NOMO-1 treated with dmso at 0.1 percent for 144 hours (cell line): ENCODE measurements around the gene GGCX.
"Not testable (repeated sequence)": the region's sequence is repeated elsewhere in the genome, so short reads cannot be mapped to it uniquely, and the experiment has no call there.

Experiments
- DNase-seq: peaks from one replicate; lab custom pipeline; 2025; ENCODE audit not compliant: unreplicated experiment; lab: John Stamatoyannopoulos, UW

GGCX gene

GRCh38 chr2:85561280-85562212 lies at the start of gene GGCX:
Gene GGCX (minus strand): TSS chr2:85561493. CDS start chr2:85561428, 65 bp downstream.
- peak; percentile 95 for DNase-seq

DNA sequence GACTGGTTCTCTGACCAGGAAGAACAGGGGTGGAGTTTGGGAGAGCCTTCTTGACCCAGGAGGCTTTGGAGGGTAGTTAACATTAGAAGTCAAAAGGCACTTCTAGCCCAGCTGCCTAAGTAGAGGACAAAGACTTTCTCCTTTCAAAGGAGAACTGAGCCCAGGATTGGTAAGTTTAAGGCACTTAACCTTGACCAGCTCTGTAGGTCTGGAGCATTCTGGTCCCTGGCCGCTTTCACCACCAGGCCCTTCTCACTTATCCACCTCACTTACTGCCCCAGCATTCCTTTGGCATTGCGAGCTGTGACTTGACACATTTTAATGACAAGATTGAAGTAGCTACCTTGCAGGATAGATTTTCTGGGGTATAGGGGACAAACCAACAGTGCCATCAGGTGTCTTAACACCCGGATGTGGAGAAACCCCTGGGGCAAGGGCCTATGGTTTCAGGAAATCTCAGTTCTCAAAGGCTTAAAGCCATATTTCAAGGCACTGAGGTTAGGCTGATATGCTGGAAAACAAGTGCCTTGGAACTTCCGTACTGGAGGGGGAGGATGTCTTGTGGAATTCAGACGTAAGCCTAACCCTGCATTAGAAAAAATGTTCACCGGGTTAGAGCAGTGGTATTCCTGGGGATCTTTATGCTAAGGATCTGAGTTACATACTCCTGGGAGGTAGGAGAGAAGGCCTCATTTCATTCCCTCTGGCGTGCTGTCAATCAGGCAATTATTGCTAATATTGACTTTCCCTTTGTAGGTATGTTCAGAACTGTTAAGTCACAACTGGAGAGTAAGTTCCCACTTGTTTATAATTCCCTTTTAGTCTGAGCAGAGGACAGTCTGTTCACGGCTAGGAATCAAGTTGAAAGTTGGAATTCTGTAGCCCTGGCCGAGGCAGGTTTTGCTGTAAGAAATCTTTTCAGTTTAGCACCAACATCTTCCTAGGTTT lies 46.2 kb upstream of the GGCX start:
- no peak for DNase-seq

- no peak for DNase-seq
Observed at GRCh38 chr2:85606116-85606455, 44.8 kb upstream of the GGCX start.

GRCh38 chr2:85605406-85606115 lies 44.3 kb upstream of the GGCX start:
- no peak for DNase-seq

GRCh38 chr2:85604568-85605339 lies 43.5 kb upstream of the GGCX start:
- no peak for DNase-seq

DNA sequence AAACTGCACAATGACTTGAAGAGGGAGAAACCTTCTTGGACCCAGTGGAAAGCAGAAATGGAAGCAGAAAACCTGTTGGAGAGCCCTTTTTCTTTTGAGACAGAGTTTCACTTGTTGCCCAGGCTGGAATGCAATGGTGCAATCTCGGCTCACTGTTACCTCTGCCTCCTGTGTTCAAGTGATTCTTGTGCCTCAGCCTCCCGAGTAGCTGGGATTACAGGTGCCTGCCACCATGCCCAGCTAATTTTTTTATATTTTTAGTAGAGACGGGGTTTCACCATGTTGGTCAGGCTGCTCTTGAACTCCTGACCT lies 42.8 kb upstream of the GGCX start:
- not testable (repeated sequence) for DNase-seq

- DNase-seq: peak; percentile 85
Observed at GRCh38 chr2:85602476-85603234, 41.4 kb upstream of the GGCX start, which contains the start of gene TMEM150A. Gene TMEM150A (minus strand): TSS chr2:85602698. CDS start chr2:85601948, 750 bp downstream.

GRCh38 chr2:85601771-85602475 lies 40.6 kb upstream of the GGCX start:
- no peak for DNase-seq

DNA sequence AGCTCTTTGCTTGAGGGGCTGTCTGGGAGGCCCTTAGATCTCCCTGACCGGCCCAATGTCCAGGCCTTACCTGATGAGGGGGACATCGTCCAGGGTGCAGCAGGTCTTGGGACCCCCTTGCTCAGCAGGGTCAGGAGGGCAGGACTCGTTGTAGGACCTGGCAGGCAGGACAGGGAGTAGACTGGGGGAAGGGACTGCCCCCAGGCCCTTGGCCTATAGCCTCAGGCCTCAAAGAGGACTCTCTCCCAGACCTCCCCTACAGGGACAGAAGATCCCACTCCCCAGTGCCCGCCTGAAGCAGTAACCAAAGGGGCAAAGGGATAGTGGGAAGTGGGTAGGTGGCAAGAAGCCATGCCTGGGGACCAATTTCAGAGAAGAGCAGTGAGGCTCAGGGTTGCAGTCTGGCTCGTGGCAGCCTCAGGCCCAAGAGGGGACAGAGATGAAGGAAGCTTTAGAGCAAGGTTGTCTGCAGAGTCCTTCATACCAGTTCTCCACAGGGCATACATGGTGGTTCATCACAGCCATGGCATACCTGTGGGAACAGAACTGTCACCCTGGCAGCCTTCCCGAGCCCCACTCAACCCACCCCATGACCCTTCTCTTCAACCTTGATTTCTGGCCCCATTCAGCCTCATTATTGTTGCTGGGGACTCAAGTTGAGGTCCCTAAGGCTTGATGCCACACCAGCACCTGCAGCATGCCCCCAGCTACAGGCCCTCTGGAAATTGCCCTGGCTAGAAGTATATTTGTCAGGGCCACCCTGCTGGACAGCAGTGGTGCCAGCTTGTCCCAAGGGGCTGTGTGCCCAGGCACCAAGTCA lies 39.9 kb upstream of the GGCX start:
- DNase-seq: no peak

DNA sequence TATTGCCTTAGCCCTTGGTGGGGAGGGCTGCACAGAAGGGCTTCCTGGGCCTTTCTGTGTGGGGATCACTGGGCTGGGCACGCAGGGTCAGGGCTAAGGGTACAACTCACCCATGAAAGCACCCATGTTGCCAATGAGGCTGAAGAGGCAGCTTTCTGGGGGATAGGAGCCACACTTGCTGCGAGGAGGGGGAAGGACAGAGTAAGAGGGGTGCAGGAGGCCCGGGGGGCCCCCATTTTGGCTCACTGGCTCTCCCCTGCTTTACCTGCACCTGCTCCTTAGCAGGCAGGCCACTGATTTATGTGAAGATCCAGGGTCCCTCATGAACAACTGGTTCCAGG lies 38.9 kb upstream of the GGCX start:
- DNase-seq: no peak

GRCh38 chr2:85599468-85600234 lies 38.4 kb upstream of the GGCX start:
- DNase-seq: no peak

DNA sequence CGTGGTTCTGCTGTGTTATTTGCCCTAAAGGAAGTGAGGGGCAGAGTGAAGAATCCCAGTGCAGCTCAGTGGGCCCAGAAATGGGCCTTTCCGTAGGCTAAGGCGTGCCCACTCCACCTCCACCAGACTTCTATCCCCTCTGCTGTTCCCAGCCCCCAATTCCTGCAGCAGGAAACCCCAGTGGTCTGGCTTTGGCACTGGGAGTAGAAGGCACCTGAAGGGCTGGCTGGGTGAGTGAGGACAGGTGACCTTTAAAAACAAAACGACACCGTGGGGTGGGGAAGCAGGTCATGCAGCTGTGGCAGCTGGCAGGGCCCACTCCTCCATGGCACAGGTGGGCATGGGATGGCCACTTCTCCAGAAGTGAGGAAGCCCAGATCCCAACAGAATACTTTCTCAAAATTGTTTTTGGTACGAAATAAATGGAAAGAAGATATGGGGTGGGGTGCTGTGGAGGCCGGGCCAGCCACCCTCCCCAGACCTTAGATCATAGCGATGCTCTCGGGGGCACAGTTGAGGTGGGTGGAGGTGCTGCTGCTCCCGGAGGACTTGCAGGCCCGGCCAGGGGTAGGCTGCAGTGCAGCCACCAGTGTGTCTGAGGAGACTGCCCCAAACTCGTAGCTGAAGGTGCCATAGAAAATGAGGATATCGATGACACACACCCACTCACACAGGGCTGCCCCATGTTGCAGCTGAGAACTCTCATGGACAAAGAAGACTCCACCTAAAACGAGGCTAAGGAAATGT lies 37.5 kb upstream of the GGCX start:
- no peak for DNase-seq

DNA sequence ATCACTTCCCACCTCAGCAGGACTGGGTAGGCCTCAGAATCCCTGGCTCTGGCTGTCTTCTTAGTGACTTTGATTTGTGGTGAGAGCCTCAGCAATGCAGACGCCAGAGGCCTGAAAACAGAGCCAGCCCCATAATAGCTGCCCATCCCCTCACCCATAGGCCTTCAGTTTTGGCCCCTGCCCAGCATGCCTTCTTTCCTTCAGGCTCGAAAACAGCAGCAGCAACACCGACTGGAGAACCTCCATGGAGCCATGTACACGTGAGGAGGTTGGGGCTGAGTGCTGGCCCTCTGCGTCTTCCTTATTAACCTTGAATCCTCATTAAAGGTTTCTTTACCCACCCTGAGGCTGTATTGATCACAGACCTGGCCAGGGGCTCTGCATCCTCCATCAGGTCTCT lies 35.9 kb upstream of the GGCX start:
- DNase-seq: no peak

DNA sequence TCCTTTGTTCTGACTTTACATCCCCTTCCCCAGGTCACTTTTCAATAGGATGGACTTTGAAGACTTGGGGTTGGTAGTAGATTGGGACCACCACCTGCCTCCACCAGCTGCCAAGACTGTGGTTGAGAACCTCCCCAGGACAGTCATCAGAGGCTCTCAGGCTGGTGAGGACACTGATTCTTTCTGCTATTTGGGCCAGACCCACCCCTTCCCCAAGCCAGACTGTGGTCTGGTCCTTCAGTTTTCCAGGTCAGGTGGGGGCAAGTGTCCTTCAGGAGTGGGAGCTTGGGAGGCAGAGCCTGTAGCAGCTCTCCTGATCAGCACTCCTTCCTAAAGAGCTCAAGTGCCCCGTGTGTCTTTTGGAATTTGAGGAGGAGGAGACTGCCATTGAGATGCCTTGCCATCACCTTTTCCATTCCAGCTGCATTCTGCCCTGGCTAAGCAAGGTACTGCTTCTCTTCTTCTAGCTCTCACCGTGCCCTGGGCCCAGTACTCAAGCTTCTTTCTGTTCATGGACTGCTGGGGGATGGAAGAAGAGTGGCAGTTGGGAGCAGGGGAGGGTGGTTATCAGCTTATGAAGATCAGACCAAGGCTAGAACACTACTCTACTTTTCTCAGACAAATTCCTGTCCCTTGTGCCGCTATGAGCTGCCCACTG lies 35.3 kb upstream of the GGCX start:
- DNase-seq: no peak

- no peak for DNase-seq
Observed at GRCh38 chr2:85596026-85596333, 34.7 kb upstream of the GGCX start.

DNA sequence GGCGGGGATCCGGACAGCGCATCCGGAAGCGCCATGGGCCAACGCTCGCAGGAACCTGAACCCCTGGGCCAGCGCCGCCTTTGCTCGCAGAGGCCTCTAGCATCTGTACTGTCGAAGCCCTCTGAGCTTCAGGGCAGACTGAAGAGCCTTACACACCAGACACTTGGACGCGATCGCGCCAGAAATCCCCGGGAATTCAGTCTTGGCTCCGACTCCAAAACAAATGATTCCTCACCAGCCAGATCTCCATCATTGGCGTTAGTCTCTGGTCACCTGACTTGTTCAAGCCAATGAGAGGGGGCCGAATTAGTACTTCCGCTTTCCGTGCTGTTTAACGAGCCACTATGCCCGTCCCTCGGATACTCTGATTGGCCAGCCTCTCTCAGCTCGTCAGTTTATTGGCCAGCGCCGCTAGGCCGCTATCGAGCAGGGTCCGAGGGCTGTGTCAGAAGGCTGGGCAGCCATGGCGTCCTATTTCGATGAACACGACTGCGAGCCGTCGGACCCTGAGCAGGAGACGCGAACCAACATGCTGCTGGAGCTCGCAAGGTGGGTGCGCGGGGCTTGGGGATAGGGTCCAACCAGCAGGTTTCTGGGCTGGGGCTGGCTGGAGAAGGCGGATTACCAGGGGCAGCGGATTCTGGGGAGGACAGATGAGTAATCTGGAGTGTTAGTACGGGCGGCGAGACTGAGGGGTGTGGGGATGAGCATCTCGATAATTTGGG lies 34.2 kb upstream of the GGCX start, which contains the start of gene RNF181:
Gene RNF181, plus strand, starts transcription at position 445 of the 725 bp plus-strand sequence. Its CDS starts 19 bp downstream, at position 464.
- peak; percentile 98 for DNase-seq
